K562 (cell line): ENCODE results near the gene ZNF609. TPM values are rescaled to one million over a fixed set of nuclear protein-coding genes. Genes with fewer than 3 reads are reported as not detected.

ENCODE experiments used
- ATAC-seq: fragments of 200-7000 bp; cut with Tn5 transposase; 3 replicates; pipeline ENCODE4 v1.9.1; 2020; ENCODE audit warnings: moderate library complexity
- BruUV-seq: library from RNA; stranded (reverse); fragments of 400-500 nt; replicated peaks from 2 replicates; lab custom pipeline; 2021; lab: Mats Ljungman, UMichigan
- CTCF ChIA-PET: fragments of 300-600 bp; formaldehyde crosslinking; extraction: SDS; loops from one replicate; lab custom pipeline; 2021; ENCODE audit warnings: low intra/inter-chr PET ratio; lab: Yijun Ruan, JAX
- POLR2A ChIA-PET: fragments of 300-600, 350-650 bp; sonication (Branson Sonifier 250); formaldehyde crosslinking; extraction: SDS; loops from one replicate; lab custom pipeline; 2021; ENCODE audit warnings: antibody characterized with exemption, inconsistent platforms; lab: Yijun Ruan, JAX
- DNase-seq, 4 experiments: peaks; one replicate each; pipeline versions ENCODE4 v3.0.0 to v3.0.0-alpha.2; 2011 to 2018; ENCODE audit warnings: low spot score in 3 of 4, mixed read lengths in 3 of 4; ENCODE audit errors: extremely low read depth in 1 of 4
- FAIRE-seq: peaks from 2 replicates; lab custom pipeline; 2011; peaks lifted over from hg19 to GRCh38; lab: Jason Lieb, UNC
- H2AFZ ChIP-seq: 2 replicates; pipeline ENCODE4 v1.6.0; 2011; ENCODE audit warnings: low read depth, low read length, control low read depth, inconsistent platforms
- H3K27ac ChIP-seq: fragments of 200-600 bp; 3 replicates; pipeline ENCODE4 v1.8.0; 2011; ENCODE audit warnings: low read depth, mild to moderate bottlenecking, control low read depth, inconsistent platforms, low read length, moderate library complexity, mixed read lengths; ENCODE audit errors: extremely low read depth
- H3K27me3 ChIP-seq, 2 experiments: fragments of 300-600 bp in 1 of 2; 2 replicates in 1 of 2; 3 replicates in 1 of 2; pipeline versions ENCODE4 v1.6.0 to v1.8.0; 2011; ENCODE audit warnings: inconsistent platforms in 2 of 2, low read length in 2 of 2, mild to moderate bottlenecking in 1 of 2, mixed read lengths in 1 of 2, moderate library complexity in 1 of 2; ENCODE audit not compliant: control insufficient read depth in 2 of 2, insufficient read depth in 2 of 2
- H3K36me3 ChIP-seq: fragments of 300-600 bp; 3 replicates; pipeline ENCODE4 v1.8.0; 2011; ENCODE audit warnings: mild to moderate bottlenecking, low read length, inconsistent platforms; ENCODE audit not compliant: control insufficient read depth, insufficient read depth
- H3K4me1 ChIP-seq, 2 experiments: fragments of 200-600 bp in 1 of 2; replicated peaks in 1 of 2; 2 replicates in 1 of 2; 3 replicates in 1 of 2; pipeline versions ENCODE4 v1.5.1 to v1.8.0; 2011; ENCODE audit warnings: inconsistent platforms in 2 of 2, low read length in 2 of 2, mild to moderate bottlenecking in 1 of 2, mixed read lengths in 1 of 2, moderate library complexity in 1 of 2; ENCODE audit not compliant: control insufficient read depth in 2 of 2, insufficient read depth in 2 of 2
- H3K4me2 ChIP-seq: 2 replicates; pipeline ENCODE4 v1.6.1; 2011; ENCODE audit warnings: low read length, control low read depth, inconsistent platforms, mixed read lengths; ENCODE audit not compliant: insufficient read depth
- H3K4me3 ChIP-seq: fragments of 200-600 bp; sonication (generic), shearing (Covaris generic); 2 replicates; pipeline ENCODE4 v1.5.1; 2016; ENCODE audit warnings: control low read depth, inconsistent platforms
- H3K79me2 ChIP-seq: fragments of 200-600 bp; 3 replicates; pipeline ENCODE4 v1.8.0; 2011; ENCODE audit warnings: low read length, inconsistent platforms; ENCODE audit not compliant: control insufficient read depth, insufficient read depth
- H3K9ac ChIP-seq, 2 experiments: 2 replicates each; pipeline versions ENCODE4 v1.6.0 to v1.6.1; 2011; ENCODE audit warnings: low read depth in 2 of 2, low read length in 2 of 2, control low read depth in 1 of 2, inconsistent platforms in 1 of 2, mild to moderate bottlenecking in 1 of 2, mixed read lengths in 1 of 2; ENCODE audit not compliant: insufficient read depth in 1 of 2
- H3K9me1 ChIP-seq: one replicate; pipeline ENCODE4 v1.6.0; 2011; ENCODE audit warnings: inconsistent platforms, mild to moderate bottlenecking, low read length, moderate library complexity; ENCODE audit not compliant: control insufficient read depth, insufficient read depth
- H3K9me3 ChIP-seq: replicated peaks from 2 replicates; pipeline ENCODE4 v1.5.1; 2011; ENCODE audit warnings: low read depth, low read length, inconsistent platforms; ENCODE audit not compliant: control insufficient read depth, insufficient read depth
- H4K20me1 ChIP-seq: replicated peaks from 2 replicates; pipeline ENCODE4 v1.6.1; 2011; ENCODE audit warnings: low read length, inconsistent platforms, mixed read lengths; ENCODE audit not compliant: control insufficient read depth, insufficient read depth
- ATF4 ChIP-seq: fragments of 450-650 bp; formaldehyde crosslinking; IDR thresholded peaks from 2 replicates; pipeline ENCODE4 v1.4.0; 2022; ENCODE audit warnings: mild to moderate bottlenecking, moderate library complexity
- CLOCK ChIP-seq: fragments of 250-450 bp; sonication (Bioruptor Pico); IDR thresholded peaks from 2 replicates; pipeline ENCODE4 v1.4.0; 2020; ENCODE audit warnings: mild to moderate bottlenecking, moderate library complexity, borderline replicate concordance
- GTF2E2 ChIP-seq: fragments of 200-800 bp; sonication (Bioruptor generic); IDR thresholded peaks from 2 replicates; pipeline ENCODE4 v1.6.1; 2016; ENCODE audit warnings: missing genetic modification characterization, missing compliant biosample characterization
- IRF1 ChIP-seq: sonication (generic); formaldehyde crosslinking; IDR thresholded peaks from 2 replicates; pipeline ENCODE4 v1.8.0; 2022; ENCODE audit warnings: missing genetic modification reagents, mild to moderate bottlenecking, borderline replicate concordance
- POU5F1 ChIP-seq: fragments of 150-350 bp; IDR thresholded peaks from 2 replicates; pipeline ENCODE4 v1.6.1; 2014; ENCODE audit warnings: borderline replicate concordance, low read length, low read depth, mild to moderate bottlenecking; ENCODE audit not compliant: partially characterized antibody
- PURB ChIP-seq: sonication (generic); formaldehyde crosslinking; IDR thresholded peaks from 2 replicates; pipeline ENCODE4 v1.9.0; 2021; ENCODE audit warnings: low read depth, mild to moderate bottlenecking, missing genetic modification reagents
- TAF1 ChIP-seq: IDR thresholded peaks from 2 replicates; pipeline ENCODE4 v1.6.1; 2011; ENCODE audit warnings: mild to moderate bottlenecking, low read length, moderate library complexity; ENCODE audit not compliant: insufficient read depth, control insufficient read depth, severe bottlenecking; ENCODE audit errors: extremely low read depth
- ZBTB5 ChIP-seq: fragments of 450-650 bp; IDR thresholded peaks from 2 replicates; pipeline ENCODE4 v1.6.1; 2017; ENCODE audit warnings: antibody characterized with exemption
- ZNF347 ChIP-seq: fragments of 450-650 bp; formaldehyde crosslinking; IDR thresholded peaks from 2 replicates; pipeline ENCODE4 v1.4.0; 2020; ENCODE audit warnings: low read depth, mild to moderate bottlenecking, moderate library complexity
- ZNF41 ChIP-seq: fragments of 250-450 bp; sonication (Bioruptor Pico); conservative IDR thresholded peaks from 2 replicates; pipeline ENCODE4 v1.4.0; 2020; ENCODE audit warnings: mild to moderate bottlenecking
- ZNF507 ChIP-seq: conservative IDR thresholded peaks from 2 replicates; pipeline ENCODE4 v1.6.1; 2017; ENCODE audit warnings: missing genetic modification characterization, missing compliant biosample characterization
- ZNF695 ChIP-seq: fragments of 450-650 bp; formaldehyde crosslinking; IDR thresholded peaks from 2 replicates; pipeline ENCODE4 v1.4.0; 2020; ENCODE audit warnings: mild to moderate bottlenecking, moderate library complexity
- WGBS: fragments of 100-300 bp; shearing (Covaris generic); methylation state at CpG from one replicate; pipeline ENCODE4 v1.1.6; 2016; ENCODE audit warnings: low coverage, mixed read lengths; ENCODE audit not compliant: insufficient coverage; ENCODE audit errors: missing lambda C conversion rate; 5-methylcytosine and 5-hydroxymethylcytosine counted together
- in situ Hi-C: fragments of 300-500 bp; cut with MboI; formaldehyde crosslinking; loops from 4 replicates; pipeline ENCODE4 v1.15.0; 2018; ENCODE audit warnings: inconsistent platforms, mixed read lengths
- intact Hi-C: fragments of 100-400 bp; cut with micrococcal nuclease; formaldehyde crosslinking; loops from 2 replicates; pipeline ENCODE4 v1.14.2; 2022
- polyA plus RNA-seq, 8 experiments: library from polyadenylated mRNA; depleted of rRNA in 4 of 8; stranded (reverse) in 5 of 8; unstranded in 3 of 8; fragments of >200 nt; fragmentation: Nextera tagmentation in 2 of 8; fragmentation: Illumina TruSeq in 1 of 8; extraction: Ambion mirVana in 2 of 8; extraction: Trizol in 1 of 8; gene quantifications; 2 replicates each; pipeline versions ENCODE4 v1.2.1 to v1.2.3, GENCODE V29; 2011 to 2014; ENCODE audit warnings: inconsistent platforms in 1 of 8, missing spikeins in 1 of 8
- total RNA-seq, 7 experiments: library from RNA; depleted of rRNA in 6 of 7; stranded (reverse); fragments of >200 nt in 6 of 7; fragmentation: Illumina TruSeq in 2 of 7; extraction: Trizol in 2 of 7; gene quantifications; 2 replicates each; pipeline versions ENCODE4 v1.2.1 to v1.2.3, GENCODE V29; 2011 to 2021; ENCODE audit warnings: low replicate concordance in 1 of 7

ZNF609 gene
- total and polyA plus RNA-seq, 9 of the 15 experiments (the other 6 are each of a cell fraction or from before 2014, with no cell fraction given) = 3.0 to 38.7 (median 17.8) TPM

- TF ChIP-seq ZBTB5 (no peak), PURB (CRISPR knock-in tag) (no peak), POU5F1 (no peak), ATF4 (CRISPR knock-in tag) (no peak)
- TF ChIP-seq, all 486 proteins: peak for 0
Observed at GRCh38 chr15:64705006-64705405, 244.6 kb downstream of the ZNF609 start (continued).

GRCh38 chr15:64706011-64706911 is 245.9 kb downstream of the ZNF609 start:
- intact Hi-C loops (no loop called here), in situ Hi-C loops (no loop called here)
- FAIRE-seq = no peak
- no peaks in the 10 kb centered on the region for H3K9me3 ChIP-seq
- H3K27ac ChIP-seq = no peak overlapping the region
- H3K9ac ChIP-seq = no peak overlapping the region
- no peak overlapping the region for H3K4me3 ChIP-seq
- 31% methylated on average over 10 of the region's 10 CpGs for WGBS
- no peaks in the 10 kb centered on the region for H3K9me1 ChIP-seq
- no peak overlapping the region for H2AFZ ChIP-seq
- BruUV-seq = no TSS peak
- no peak for ATAC-seq
- POLR2A ChIA-PET = interaction anchor here (0.6 to 1.0 kb wide), 5 partner anchors 11 to 728 kb away, joined by 3 read pairs; no protein-coding TSS in a partner anchor
- no peak overlapping the region for H3K4me2 ChIP-seq
- no peaks in the 10 kb centered on the region for H3K36me3 ChIP-seq
- peaks cover 17% of the 10 kb centered on the region for H3K79me2 ChIP-seq
- CTCF ChIA-PET = no interaction called here
- H4K20me1 ChIP-seq = no peaks in the 10 kb centered on the region
- H3K27me3 ChIP-seq = no peaks in the 10 kb centered on the region
- peaks cover 14 to 18% of the 10 kb centered on the region in 2 experiments for H3K4me1 ChIP-seq
- no peak for DNase-seq
- no peak for TF ChIP-seq TAF1
- no peak for TF ChIP-seq ZNF347 (CRISPR knock-in tag)
- TF ChIP-seq GTF2E2 (tag) = no peak
- no peak for TF ChIP-seq ZNF695 (CRISPR knock-in tag)
- no peak for TF ChIP-seq ZNF41 (CRISPR knock-in tag)
- no peak for TF ChIP-seq IRF1 (CRISPR knock-in tag)
- TF ChIP-seq CLOCK (CRISPR knock-in tag) = no peak
- TF ChIP-seq ZNF507 (tag) = no peak
